A549 (cell line): ENCODE data around the gene POLR1F. TPM values are rescaled to one million over a fixed set of nuclear protein-coding genes. Genes with fewer than 3 reads are reported as not detected.
A peak's percentile ranks its signal among the peaks of the same experiment; 100 is the strongest.
"Not testable (repeated sequence)": the region's sequence is repeated elsewhere in the genome, so short reads cannot be mapped to it uniquely, and the experiment has no call there.

Experiments used
- ATAC-seq, 2 experiments: fragments of 200-7000 bp in 1 of 2; fragments of >200 bp in 1 of 2; cut with Nextera tagmentation in 1 of 2; cut with Tn5 transposase in 1 of 2; 3 replicates each; pipeline versions ENCODE4 v1.8.0 to v1.9.1; 2018 to 2020; ENCODE audit warnings: mild to moderate bottlenecking in 1 of 2, moderate library complexity in 1 of 2
- CTCF ChIA-PET: fragments of 300-600 bp; sonication (Branson Sonifier 250); formaldehyde crosslinking; extraction: SDS; loops from one replicate; lab custom pipeline; 2021; ENCODE audit warnings: antibody characterized with exemption, inconsistent platforms; lab: Yijun Ruan, JAX
- POLR2A ChIA-PET: fragments of 350-600 bp; formaldehyde crosslinking; extraction: SDS; loops from one replicate; lab custom pipeline; 2021; ENCODE audit warnings: antibody characterized with exemption, inconsistent platforms; lab: Yijun Ruan, JAX
- DNase-seq, 2 experiments: peaks; one replicate each; pipeline versions ENCODE4 v3.0.0 to v3.0.0-alpha.2; 2011 to 2016; ENCODE audit warnings: low read depth in 1 of 2, low spot score in 1 of 2
- FAIRE-seq: peaks from 2 replicates; lab custom pipeline; 2011; peaks lifted over from hg19 to GRCh38; lab: Jason Lieb, UNC
- H3K27ac ChIP-seq, 2 experiments: fragments of >200 bp; sonication (Bioruptor Twin); formaldehyde crosslinking; 3 replicates each; pipeline ENCODE4 v1.5.1; 2016 to 2017
- H3K4me1 ChIP-seq: fragments of >200 bp; sonication (Bioruptor Twin); formaldehyde crosslinking; 3 replicates; pipeline ENCODE4 v1.6.1; 2016
- H3K4me2 ChIP-seq: fragments of >200 bp; sonication (Bioruptor Twin); formaldehyde crosslinking; 3 replicates; pipeline ENCODE4 v1.6.1; 2016
- H3K4me3 ChIP-seq: fragments of >200 bp; sonication (Bioruptor Twin); formaldehyde crosslinking; 3 replicates; pipeline ENCODE4 v1.5.1; 2016
- H3K9me3 ChIP-seq: fragments of >200 bp; sonication (Bioruptor Twin); formaldehyde crosslinking; 3 replicates; pipeline ENCODE4 v1.6.1; 2016
- CBX8 ChIP-seq: fragments of 200-600 bp; sonication (generic); IDR thresholded peaks from 2 replicates; pipeline ENCODE4 v1.6.1; 2016
- CHD2 ChIP-seq: fragments of 150-350 bp; IDR thresholded peaks from 2 replicates; pipeline ENCODE4 v1.6.1; 2014; ENCODE audit warnings: low read length; ENCODE audit not compliant: partially characterized antibody
- CHD4 ChIP-seq: fragments of 200-600 bp; sonication (generic); IDR thresholded peaks from 2 replicates; pipeline ENCODE4 v1.6.1; 2016; ENCODE audit warnings: antibody characterized with exemption, mild to moderate bottlenecking, borderline replicate concordance
- EHF ChIP-seq: fragments of 250-450 bp; sonication (Bioruptor Pico); IDR thresholded peaks from 2 replicates; pipeline ENCODE4 v1.5.0; 2020; ENCODE audit warnings: mild to moderate bottlenecking
- EHMT2 ChIP-seq: fragments of 200-600 bp; sonication (generic); IDR thresholded peaks from 2 replicates; pipeline ENCODE4 v1.6.1; 2016; ENCODE audit warnings: antibody characterized with exemption, low read depth, mild to moderate bottlenecking, moderate library complexity
- ELK1 ChIP-seq: fragments of 150-350 bp; IDR thresholded peaks from 2 replicates; pipeline ENCODE4 v1.6.1; 2014; ENCODE audit warnings: low read depth, mild to moderate bottlenecking, low read length
- EP300 ChIP-seq, 2 experiments: fragments of >200 bp; sonication (Bioruptor Twin); formaldehyde crosslinking; IDR thresholded peaks; 2 replicates in 1 of 2; 3 replicates in 1 of 2; pipeline ENCODE4 v1.6.1; 2016 to 2017
- FOSB ChIP-seq: fragments of 250-450 bp; sonication (Bioruptor Pico); IDR thresholded peaks from 2 replicates; pipeline ENCODE4 v1.5.0; 2020; ENCODE audit warnings: mild to moderate bottlenecking, moderate library complexity
- FOSL2 ChIP-seq, 2 experiments: fragments of 450-650 bp in 1 of 2; fragments of >200 bp in 1 of 2; sonication (Bioruptor Twin) in 1 of 2; formaldehyde crosslinking; IDR thresholded peaks; 2 replicates each; pipeline versions ENCODE4 v1.5.0 to v1.6.1; 2016 to 2020; ENCODE audit warnings: mild to moderate bottlenecking in 1 of 2, moderate library complexity in 1 of 2
- FOXS1 ChIP-seq: fragments of 250-450 bp; sonication (Bioruptor Pico); IDR thresholded peaks from 2 replicates; pipeline ENCODE4 v1.5.0; 2020; ENCODE audit warnings: mild to moderate bottlenecking, moderate library complexity
- HDAC2 ChIP-seq: fragments of 200-600 bp; sonication (generic); IDR thresholded peaks from 2 replicates; pipeline ENCODE4 v1.6.1; 2016
- HEYL ChIP-seq: fragments of 250-450 bp; sonication (Bioruptor Pico); IDR thresholded peaks from 2 replicates; pipeline ENCODE4 v1.8.0; 2021; ENCODE audit warnings: mild to moderate bottlenecking, moderate library complexity
- HOXA7 ChIP-seq: fragments of 250-450 bp; sonication (Bioruptor Pico); IDR thresholded peaks from 2 replicates; pipeline ENCODE4 v1.5.0; 2020; ENCODE audit warnings: mild to moderate bottlenecking, moderate library complexity
- KDM5A ChIP-seq: fragments of 200-600 bp; sonication (generic); IDR thresholded peaks from 2 replicates; pipeline ENCODE4 v1.6.1; 2016; ENCODE audit warnings: antibody characterized with exemption, mild to moderate bottlenecking
- MAFK ChIP-seq: fragments of 450-650 bp; IDR thresholded peaks from 2 replicates; pipeline ENCODE4 v1.6.1; 2014; ENCODE audit not compliant: partially characterized antibody
- MAZ ChIP-seq: fragments of 150-350 bp; IDR thresholded peaks from 2 replicates; pipeline ENCODE4 v1.6.1; 2014; ENCODE audit warnings: antibody characterized with exemption, low read depth, low read length, borderline replicate concordance
- NR3C1 ChIP-seq: fragments of >200 bp; sonication (Bioruptor Twin); formaldehyde crosslinking; IDR thresholded peaks from 3 replicates; pipeline ENCODE4 v1.6.1; 2017
- POLR2A ChIP-seq: IDR thresholded peaks from 2 replicates; pipeline ENCODE4 v1.6.1; 2012; ENCODE audit warnings: mild to moderate bottlenecking, low read length
- RARB ChIP-seq: fragments of 250-450 bp; sonication (Bioruptor Pico); IDR thresholded peaks from 2 replicates; pipeline ENCODE4 v1.8.0; 2021; ENCODE audit warnings: mild to moderate bottlenecking, moderate library complexity
- SREBF2 ChIP-seq: fragments of 450-650 bp; IDR thresholded peaks from 2 replicates; pipeline ENCODE4 v1.6.1; 2014; ENCODE audit warnings: mild to moderate bottlenecking, moderate library complexity
- TP53 ChIP-seq: fragments of 250-450 bp; sonication (Bioruptor Pico); IDR thresholded peaks from 2 replicates; pipeline ENCODE4 v1.5.0; 2021; ENCODE audit warnings: mild to moderate bottlenecking, moderate library complexity
- ZC3H11A ChIP-seq: fragments of 450-650 bp; IDR thresholded peaks from 2 replicates; pipeline ENCODE4 v1.6.1; 2014; ENCODE audit warnings: antibody characterized with exemption, mild to moderate bottlenecking
- ZFP36 ChIP-seq: fragments of 450-650 bp; IDR thresholded peaks from 2 replicates; pipeline ENCODE4 v1.6.1; 2014; ENCODE audit warnings: borderline replicate concordance; ENCODE audit not compliant: partially characterized antibody
- ZNF302 ChIP-seq: fragments of 250-450 bp; sonication (Bioruptor Pico); IDR thresholded peaks from 2 replicates; pipeline ENCODE4 v1.9.0; 2021; ENCODE audit warnings: inconsistent platforms, mild to moderate bottlenecking, moderate library complexity
- ZSCAN20 ChIP-seq: fragments of 250-450 bp; sonication (Bioruptor Pico); IDR thresholded peaks from 2 replicates; pipeline ENCODE4 v1.8.0; 2022; ENCODE audit warnings: mild to moderate bottlenecking, moderate library complexity
- WGBS: methylation state at CpG from one replicate; pipeline ENCODE4 v1.1.6; 2017; ENCODE audit errors: missing lambda C conversion rate; 5-methylcytosine and 5-hydroxymethylcytosine counted together
- polyA plus RNA-seq, 4 experiments: library from polyadenylated mRNA; depleted of rRNA in 3 of 4; stranded (reverse); fragments of >200 nt; fragmentation: RNase III in 1 of 4; extraction: RNeasy Plus Mini Kit Qiagen cat#74134 plus additional on column Dnase treatment in 1 of 4; gene quantifications; 2 replicates in 3 of 4; 3 replicates in 1 of 4; pipeline ENCODE4 v1.2.3, GENCODE V29; 2011 to 2017
- TF ChIP-seq, protein P1 (sequence below): fragments of 200-600 bp; sonication (generic); IDR thresholded peaks from 2 replicates; pipeline ENCODE4 v1.6.1; 2016; ENCODE audit warnings: antibody characterized with exemption, mild to moderate bottlenecking, moderate library complexity

Gene POLR1F
- polyA plus RNA-seq, 2 of the 4 experiments (the other 2 are of a cell fraction): 11.8 to 33.9 TPM

- H3K27ac ChIP-seq, POLR2A ChIA-PET, CTCF ChIA-PET, H3K9me3 ChIP-seq, H3K4me3 ChIP-seq, ATAC-seq, DNase-seq, FAIRE-seq, H3K4me1 ChIP-seq: not testable (repeated sequence)
- H3K4me2 ChIP-seq: peak overlapping the region; percentile 43; the same call in 2 of the 3 replicates
- 14% methylated on average over 12 of the region's 12 CpGs for WGBS
These were observed 19.7 kb downstream of the POLR1F start for GRCh38 chr7:19689130-19689529.

GRCh38 chr7:19681596-19681995 is 27.2 kb downstream of the POLR1F start:
- DNase-seq: no peak
- CTCF ChIA-PET: no interaction called here

DNA sequence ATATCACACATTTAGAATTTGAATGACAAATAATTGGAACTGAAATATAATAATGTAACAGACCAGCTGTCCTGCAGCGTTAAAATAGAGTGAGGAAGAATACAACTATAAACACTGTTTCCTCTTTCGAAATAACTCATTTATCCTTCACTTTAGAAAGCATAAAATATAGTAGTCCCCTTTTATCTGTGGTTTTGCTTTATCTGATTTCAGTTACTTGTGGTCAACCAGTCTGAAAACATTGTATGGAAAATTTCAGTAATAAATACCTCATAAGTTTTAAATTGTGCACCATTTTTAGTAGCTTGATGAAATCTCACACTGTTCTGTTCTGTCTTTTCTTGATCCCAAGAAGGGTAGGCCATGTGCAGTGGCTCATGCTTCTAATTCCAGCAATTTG is 31.7 kb downstream of the POLR1F start:
- no peak for TF ChIP-seq KDM5A
- no peak for TF ChIP-seq TP53 (CRISPR knock-in tag)
- no peak for TF ChIP-seq ZFP36
- TF ChIP-seq MAFK: no peak
- TF ChIP-seq CHD4: no peak
- TF ChIP-seq ZC3H11A: no peak
- no peak for TF ChIP-seq EHF (CRISPR knock-in tag)
- TF ChIP-seq ELK1: no peak
- TF ChIP-seq HEYL (CRISPR knock-in tag): no peak
- TF ChIP-seq EHMT2: no peak
- TF ChIP-seq, protein P1, sequence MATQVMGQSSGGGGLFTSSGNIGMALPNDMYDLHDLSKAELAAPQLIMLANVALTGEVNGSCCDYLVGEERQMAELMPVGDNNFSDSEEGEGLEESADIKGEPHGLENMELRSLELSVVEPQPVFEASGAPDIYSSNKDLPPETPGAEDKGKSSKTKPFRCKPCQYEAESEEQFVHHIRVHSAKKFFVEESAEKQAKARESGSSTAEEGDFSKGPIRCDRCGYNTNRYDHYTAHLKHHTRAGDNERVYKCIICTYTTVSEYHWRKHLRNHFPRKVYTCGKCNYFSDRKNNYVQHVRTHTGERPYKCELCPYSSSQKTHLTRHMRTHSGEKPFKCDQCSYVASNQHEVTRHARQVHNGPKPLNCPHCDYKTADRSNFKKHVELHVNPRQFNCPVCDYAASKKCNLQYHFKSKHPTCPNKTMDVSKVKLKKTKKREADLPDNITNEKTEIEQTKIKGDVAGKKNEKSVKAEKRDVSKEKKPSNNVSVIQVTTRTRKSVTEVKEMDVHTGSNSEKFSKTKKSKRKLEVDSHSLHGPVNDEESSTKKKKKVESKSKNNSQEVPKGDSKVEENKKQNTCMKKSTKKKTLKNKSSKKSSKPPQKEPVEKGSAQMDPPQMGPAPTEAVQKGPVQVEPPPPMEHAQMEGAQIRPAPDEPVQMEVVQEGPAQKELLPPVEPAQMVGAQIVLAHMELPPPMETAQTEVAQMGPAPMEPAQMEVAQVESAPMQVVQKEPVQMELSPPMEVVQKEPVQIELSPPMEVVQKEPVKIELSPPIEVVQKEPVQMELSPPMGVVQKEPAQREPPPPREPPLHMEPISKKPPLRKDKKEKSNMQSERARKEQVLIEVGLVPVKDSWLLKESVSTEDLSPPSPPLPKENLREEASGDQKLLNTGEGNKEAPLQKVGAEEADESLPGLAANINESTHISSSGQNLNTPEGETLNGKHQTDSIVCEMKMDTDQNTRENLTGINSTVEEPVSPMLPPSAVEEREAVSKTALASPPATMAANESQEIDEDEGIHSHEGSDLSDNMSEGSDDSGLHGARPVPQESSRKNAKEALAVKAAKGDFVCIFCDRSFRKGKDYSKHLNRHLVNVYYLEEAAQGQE: no peak
- no peak for TF ChIP-seq CHD2
- no peak for TF ChIP-seq ZSCAN20 (CRISPR knock-in tag)
- TF ChIP-seq FOXS1 (CRISPR knock-in tag): no peak
- no peak for TF ChIP-seq SREBF2
- no peak for TF ChIP-seq HOXA7 (CRISPR knock-in tag)
- TF ChIP-seq POLR2A: no peak
- no peak for TF ChIP-seq ZNF302 (CRISPR knock-in tag)
- ChIA-PET CTCF (interaction anchor here (1.4 kb wide), 1 partner anchor 921 kb away, joined by 5 read pairs; no protein-coding TSS in a partner anchor), POLR2A (no interaction called here)
- no peaks in the 10 kb centered on the region for H3K4me1 ChIP-seq
- no peaks in the 10 kb centered on the region for H3K9me3 ChIP-seq
- FAIRE-seq (no peak), ATAC-seq (no peak), DNase-seq (no peak)
- no peak overlapping the region for H3K27ac ChIP-seq
- 6% methylated on average over 2 of the region's 2 CpGs for WGBS
- H3K4me2 ChIP-seq: no peak overlapping the region
- H3K4me3 ChIP-seq: no peak overlapping the region

More at GRCh38 chr7:19681596-19681995, 27.2 kb downstream of the POLR1F start:
- Histone ChIP-seq H3K4me2 (no peak overlapping the region), H3K4me3 (no peak overlapping the region), H3K4me1 (no peaks in the 10 kb centered on the region), H3K9me3 (no peaks in the 10 kb centered on the region), H3K27ac (no peak overlapping the region)
- POLR2A ChIA-PET: no interaction called here
- no peak for TF ChIP-seq NR3C1
- no peak for TF ChIP-seq FOSL2 (IDR thresholded peaks at IDR 0.05)
- TF ChIP-seq FOSL2 (CRISPR knock-in tag; IDR thresholded peaks at IDR 0.05): no peak
- TF ChIP-seq FOXS1 (CRISPR knock-in tag): no peak
- no peak for TF ChIP-seq ZSCAN20 (CRISPR knock-in tag)
- no peak for TF ChIP-seq ZC3H11A
- no peak for TF ChIP-seq MAZ
- no peak for TF ChIP-seq CBX8
- TF ChIP-seq RARB: no peak
- no peak for TF ChIP-seq EP300 (IDR thresholded peaks at IDR 0.05)
- TF ChIP-seq ZNF302 (CRISPR knock-in tag): no peak
- no peak for TF ChIP-seq FOSB
- no peak for TF ChIP-seq HDAC2
- TF ChIP-seq, protein P1: no peak
- WGBS: 60% methylated on average over 5 of the region's 5 CpGs
- FAIRE-seq: no peak
- ATAC-seq: no peak
